ENCODE results near the gene PRR5.
"Not testable (repeated sequence)": the region's sequence is repeated elsewhere in the genome, so short reads cannot be mapped to it uniquely, and the experiment has no call there.

The PRR5 gene

DNA sequence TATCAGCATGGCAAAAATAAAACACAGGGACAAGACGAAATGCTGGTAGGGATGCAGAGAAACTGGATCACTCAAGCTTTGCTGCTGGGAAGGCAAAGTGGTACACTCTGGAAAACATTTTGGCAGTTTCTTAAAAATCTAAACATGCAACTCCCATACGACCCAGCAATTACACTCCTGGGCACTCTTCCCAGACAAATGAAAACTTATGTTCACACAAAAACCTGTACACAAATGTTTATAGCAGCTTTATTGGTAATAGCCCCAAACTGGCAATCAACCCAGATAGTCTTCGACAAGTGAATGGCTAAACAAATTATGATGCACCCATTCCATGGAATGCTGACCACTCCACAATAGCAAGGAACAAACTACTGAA is 35.8 kb upstream of the PRR5 start:
- Histone ChIP-seq H3K9me3 (ENCODE audit: control insufficient read depth, insufficient read depth, low read depth, low read length) (peaks cover 5% of the 10 kb centered on the region; the same call in 1 of the 2 replicates), H3K4me1 (ENCODE audit: control insufficient read depth, insufficient read depth, low read length) (peaks cover 8% of the 10 kb centered on the region), H3K27ac (ENCODE audit: low read depth, low read length) (no peak overlapping the region), H3K4me3 (ENCODE audit: low read depth, low read length) (no peak overlapping the region), H3K36me3 (ENCODE audit: control insufficient read depth, insufficient read depth, low read length) (no peaks in the 10 kb centered on the region), H3K27me3 (ENCODE audit: control insufficient read depth, insufficient read depth, low read length) (peaks cover 23% of the 10 kb centered on the region), H3K9ac (ENCODE audit: low read length) (no peak overlapping the region)

DNA sequence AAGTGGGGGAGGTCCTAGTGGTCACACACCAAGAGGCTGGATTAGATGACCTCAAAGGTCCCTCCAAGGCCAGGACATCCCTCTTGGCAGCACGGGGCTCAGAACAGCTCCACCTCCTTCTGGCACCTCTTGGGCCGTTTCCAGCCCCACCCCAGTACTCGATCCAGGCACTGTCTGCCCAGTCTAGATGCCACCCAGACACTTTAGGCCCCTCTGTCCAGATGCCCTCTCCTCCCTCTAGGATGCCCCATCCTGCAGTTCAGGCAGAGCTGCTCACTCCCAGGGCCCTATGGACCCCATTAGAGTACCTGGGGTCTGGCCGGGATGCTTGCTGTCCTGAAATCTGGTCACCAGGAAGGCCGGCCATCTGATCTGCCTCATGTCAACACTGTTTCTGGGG is 34.7 kb upstream of the PRR5 start:
- no peak overlapping the region for H3K4me3 ChIP-seq (ENCODE audit: low read depth, low read length)
- no peak overlapping the region for H3K9ac ChIP-seq (ENCODE audit: low read length)
- peaks cover 3% of the 10 kb centered on the region; the same call in 1 of the 2 replicates for H3K9me3 ChIP-seq (ENCODE audit: control insufficient read depth, insufficient read depth, low read depth, low read length)
- peaks cover 23% of the 10 kb centered on the region for H3K27me3 ChIP-seq (ENCODE audit: control insufficient read depth, insufficient read depth, low read length)
- no peaks in the 10 kb centered on the region for H3K36me3 ChIP-seq (ENCODE audit: control insufficient read depth, insufficient read depth, low read length)
- H3K27ac ChIP-seq (ENCODE audit: low read depth, low read length) = no peak overlapping the region
- H3K4me1 ChIP-seq (ENCODE audit: control insufficient read depth, insufficient read depth, low read length) = peaks cover 3% of the 10 kb centered on the region

- Histone ChIP-seq H3K27ac (ENCODE audit: low read depth, low read length) (no peak overlapping the region), H3K9me3 (ENCODE audit: control insufficient read depth, insufficient read depth, low read depth, low read length) (no peaks in the 10 kb centered on the region), H3K27me3 (ENCODE audit: control insufficient read depth, insufficient read depth, low read length) (peaks cover 23% of the 10 kb centered on the region), H3K4me3 (ENCODE audit: low read depth, low read length) (peak overlapping the region; percentile 61), H3K36me3 (ENCODE audit: control insufficient read depth, insufficient read depth, low read length) (no peaks in the 10 kb centered on the region), H3K4me1 (ENCODE audit: control insufficient read depth, insufficient read depth, low read length) (peaks cover 3% of the 10 kb centered on the region), H3K9ac (ENCODE audit: low read length) (no peak overlapping the region)
Observed at GRCh38 chr22:44667829-44668189, 34.2 kb upstream of the PRR5 start.

GRCh38 chr22:44668190-44668885 is 33.7 kb upstream of the PRR5 start:
- H3K27ac ChIP-seq (ENCODE audit: low read depth, low read length) = no peak overlapping the region
- H3K9me3 ChIP-seq (ENCODE audit: control insufficient read depth, insufficient read depth, low read depth, low read length) = no peaks in the 10 kb centered on the region
- H3K9ac ChIP-seq (ENCODE audit: low read length) = no peak overlapping the region
- H3K36me3 ChIP-seq (ENCODE audit: control insufficient read depth, insufficient read depth, low read length) = no peaks in the 10 kb centered on the region
- peak overlapping the region; percentile 61 for H3K4me3 ChIP-seq (ENCODE audit: low read depth, low read length)
- peaks cover 23% of the 10 kb centered on the region for H3K27me3 ChIP-seq (ENCODE audit: control insufficient read depth, insufficient read depth, low read length)
- peaks cover 3% of the 10 kb centered on the region for H3K4me1 ChIP-seq (ENCODE audit: control insufficient read depth, insufficient read depth, low read length)

DNA sequence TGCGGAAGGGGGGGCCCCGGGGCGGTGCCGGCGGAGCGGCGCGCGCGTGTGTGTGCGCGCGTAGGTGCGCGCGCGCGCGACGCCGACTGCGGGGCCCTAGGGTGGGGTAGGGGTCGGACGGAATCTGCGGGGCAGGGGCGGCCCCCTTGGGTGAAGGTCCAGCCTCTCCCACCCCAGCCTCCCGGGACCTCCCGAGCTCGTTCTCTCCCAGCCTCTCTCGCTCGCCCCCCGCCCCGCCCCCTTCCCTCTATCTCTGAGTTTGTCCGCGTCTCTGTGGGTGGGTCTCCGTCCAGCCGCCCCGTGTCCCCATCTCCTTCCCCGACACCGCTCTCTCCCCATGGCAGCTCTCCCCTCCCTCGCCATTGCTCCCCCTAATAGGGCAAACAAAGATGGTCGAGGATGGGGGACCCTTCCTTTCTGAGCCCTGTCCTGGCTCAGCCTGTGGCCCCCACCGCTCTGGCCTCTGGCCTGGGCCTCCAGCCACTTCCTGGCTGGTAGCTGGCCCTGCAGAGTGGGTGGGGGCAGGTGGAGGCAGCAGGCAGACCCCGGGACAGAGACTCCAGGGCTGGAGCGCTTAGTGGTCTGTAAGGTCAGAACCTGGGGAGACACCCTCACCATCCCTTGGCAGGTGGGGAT is 33.0 kb upstream of the PRR5 start:
- Histone ChIP-seq H3K27me3 (ENCODE audit: control insufficient read depth, insufficient read depth, low read length) (peaks cover 23% of the 10 kb centered on the region), H3K4me1 (ENCODE audit: control insufficient read depth, insufficient read depth, low read length) (peaks cover 3% of the 10 kb centered on the region), H3K9ac (ENCODE audit: low read length) (no peak overlapping the region), H3K36me3 (ENCODE audit: control insufficient read depth, insufficient read depth, low read length) (no peaks in the 10 kb centered on the region), H3K4me3 (ENCODE audit: low read depth, low read length) (peak overlapping the region; percentile 61), H3K27ac (ENCODE audit: low read depth, low read length) (no peak overlapping the region), H3K9me3 (ENCODE audit: control insufficient read depth, insufficient read depth, low read depth, low read length) (no peaks in the 10 kb centered on the region)

- Histone ChIP-seq H3K36me3 (ENCODE audit: control insufficient read depth, insufficient read depth, low read length) (no peaks in the 10 kb centered on the region), H3K4me3 (ENCODE audit: low read depth, low read length) (peak overlapping the region; percentile 61), H3K27ac (ENCODE audit: low read depth, low read length) (no peak overlapping the region), H3K4me1 (ENCODE audit: control insufficient read depth, insufficient read depth, low read length) (peaks cover 3% of the 10 kb centered on the region), H3K9ac (ENCODE audit: low read length) (no peak overlapping the region), H3K9me3 (ENCODE audit: control insufficient read depth, insufficient read depth, low read depth, low read length) (no peaks in the 10 kb centered on the region), H3K27me3 (ENCODE audit: control insufficient read depth, insufficient read depth, low read length) (peaks cover 23% of the 10 kb centered on the region)
Observed at GRCh38 chr22:44669561-44669976, 32.4 kb upstream of the PRR5 start.

DNA sequence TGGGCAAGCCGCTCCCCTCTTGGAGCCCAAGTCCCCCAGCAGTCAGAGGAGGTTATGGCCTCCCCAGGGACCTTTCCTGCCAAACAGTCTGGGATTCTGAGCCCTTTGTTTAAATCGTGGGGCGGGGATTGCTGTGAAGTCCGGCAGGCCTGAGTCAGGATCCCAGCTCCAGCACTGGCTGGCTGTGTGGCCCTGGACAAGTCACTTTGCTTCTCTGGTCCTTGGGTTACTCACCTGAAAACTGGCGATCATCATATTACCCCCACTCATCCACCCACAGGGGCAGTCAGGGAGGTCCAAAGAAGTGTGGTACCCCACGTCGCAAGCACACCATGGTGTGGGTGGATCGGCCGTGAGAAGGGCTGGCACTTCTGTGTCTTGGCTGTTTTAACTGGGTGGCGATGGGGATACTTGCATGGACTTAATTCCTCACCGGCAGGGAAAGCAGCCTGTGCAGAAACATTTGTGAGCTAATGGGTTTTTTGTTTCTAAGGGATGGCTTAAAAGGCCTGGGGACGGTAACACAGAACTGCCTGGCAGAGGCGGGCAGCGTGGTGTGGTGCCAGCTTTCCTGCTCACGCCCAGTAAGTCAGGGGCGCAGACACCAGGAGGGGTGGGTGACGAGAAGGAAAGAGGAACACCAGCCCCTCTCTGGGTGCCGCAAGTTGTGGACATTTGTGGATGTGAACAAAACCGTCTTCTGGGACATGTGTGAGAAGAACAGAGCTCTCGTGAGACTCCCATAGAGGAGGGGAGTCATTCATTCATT is 31.6 kb upstream of the PRR5 start:
- Histone ChIP-seq H3K4me3 (ENCODE audit: low read depth, low read length) (no peak overlapping the region), H3K9me3 (ENCODE audit: control insufficient read depth, insufficient read depth, low read depth, low read length) (no peaks in the 10 kb centered on the region), H3K36me3 (ENCODE audit: control insufficient read depth, insufficient read depth, low read length) (no peaks in the 10 kb centered on the region), H3K4me1 (ENCODE audit: control insufficient read depth, insufficient read depth, low read length) (peaks cover 3% of the 10 kb centered on the region), H3K27ac (ENCODE audit: low read depth, low read length) (no peak overlapping the region), H3K27me3 (ENCODE audit: control insufficient read depth, insufficient read depth, low read length) (peaks cover 23% of the 10 kb centered on the region), H3K9ac (ENCODE audit: low read length) (no peak overlapping the region)

DNA sequence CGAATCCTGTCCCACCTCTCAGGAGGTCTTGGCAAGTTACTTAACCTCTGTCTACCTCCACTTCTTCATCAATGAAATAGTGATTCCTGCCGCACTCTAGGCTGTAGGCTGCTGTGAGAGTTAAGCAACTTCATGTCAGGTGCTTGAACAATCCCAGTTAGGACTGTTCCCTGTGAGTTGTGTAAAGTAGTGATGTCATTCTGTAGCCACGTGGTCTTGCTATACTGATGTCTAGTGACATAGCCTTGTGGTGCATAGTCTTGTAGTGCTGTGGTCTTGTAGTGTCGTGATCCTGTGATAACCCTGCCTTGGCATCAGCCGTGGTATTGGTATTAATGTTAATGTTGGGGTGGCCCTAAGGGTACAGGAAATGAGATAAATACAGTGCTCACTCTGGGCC is 30.3 kb upstream of the PRR5 start:
- H3K9ac ChIP-seq (ENCODE audit: low read length) = no peak overlapping the region
- H3K9me3 ChIP-seq (ENCODE audit: control insufficient read depth, insufficient read depth, low read depth, low read length) = no peaks in the 10 kb centered on the region
- H3K4me3 ChIP-seq (ENCODE audit: low read depth, low read length) = no peak overlapping the region
- H3K27ac ChIP-seq (ENCODE audit: low read depth, low read length) = no peak overlapping the region
- H3K27me3 ChIP-seq (ENCODE audit: control insufficient read depth, insufficient read depth, low read length) = peaks cover 20% of the 10 kb centered on the region
- no peaks in the 10 kb centered on the region for H3K36me3 ChIP-seq (ENCODE audit: control insufficient read depth, insufficient read depth, low read length)
- peaks cover 7% of the 10 kb centered on the region for H3K4me1 ChIP-seq (ENCODE audit: control insufficient read depth, insufficient read depth, low read length)

- H3K4me3 ChIP-seq (ENCODE audit: low read depth, low read length) = no peak overlapping the region
- H3K4me1 ChIP-seq (ENCODE audit: control insufficient read depth, insufficient read depth, low read length) = peaks cover 14% of the 10 kb centered on the region
- no peak overlapping the region for H3K27ac ChIP-seq (ENCODE audit: low read depth, low read length)
- no peaks in the 10 kb centered on the region for H3K36me3 ChIP-seq (ENCODE audit: control insufficient read depth, insufficient read depth, low read length)
- H3K9me3 ChIP-seq (ENCODE audit: control insufficient read depth, insufficient read depth, low read depth, low read length) = no peaks in the 10 kb centered on the region
- H3K9ac ChIP-seq (ENCODE audit: low read length) = no peak overlapping the region
- peaks cover 14% of the 10 kb centered on the region for H3K27me3 ChIP-seq (ENCODE audit: control insufficient read depth, insufficient read depth, low read length)
Observed at GRCh38 chr22:44672632-44673031, 29.4 kb upstream of the PRR5 start.

- H3K4me3 ChIP-seq (ENCODE audit: low read depth, low read length) = no peak overlapping the region
- H3K4me1 ChIP-seq (ENCODE audit: control insufficient read depth, insufficient read depth, low read length) = peaks cover 11% of the 10 kb centered on the region
Observed at GRCh38 chr22:44673406-44673805, 28.6 kb upstream of the PRR5 start.

GRCh38 chr22:44676066-44676440 is 26.0 kb upstream of the PRR5 start:
- H3K4me1 ChIP-seq (ENCODE audit: control insufficient read depth, insufficient read depth, low read length) = peaks cover 11% of the 10 kb centered on the region
- not testable (repeated sequence) for H3K36me3 ChIP-seq (ENCODE audit: control insufficient read depth, insufficient read depth, low read length); H3K9me3 ChIP-seq (ENCODE audit: control insufficient read depth, insufficient read depth, low read depth, low read length); H3K9ac ChIP-seq (ENCODE audit: low read length); H3K27me3 ChIP-seq (ENCODE audit: control insufficient read depth, insufficient read depth, low read length); H3K27ac ChIP-seq (ENCODE audit: low read depth, low read length); H3K4me3 ChIP-seq (ENCODE audit: low read depth, low read length)

More at GRCh38 chr22:44673406-44673805, 28.6 kb upstream of the PRR5 start:
- Histone ChIP-seq H3K27me3 (ENCODE audit: control insufficient read depth, insufficient read depth, low read length) (peaks cover 10% of the 10 kb centered on the region), H3K9me3 (ENCODE audit: control insufficient read depth, insufficient read depth, low read depth, low read length) (no peaks in the 10 kb centered on the region), H3K9ac (ENCODE audit: low read length) (no peak overlapping the region), H3K36me3 (ENCODE audit: control insufficient read depth, insufficient read depth, low read length) (no peaks in the 10 kb centered on the region), H3K27ac (ENCODE audit: low read depth, low read length) (no peak overlapping the region)

Measured in HUES6 (cell line).